ENCODE data around the gene ADGRB2.

GRCh38 chr1:31677401-31677800, 86.7 kb downstream of the ADGRB2 start:
- TF ChIP-seq CTCF (IDR thresholded peaks at IDR 0.05) (no peak), POLR2A (IDR thresholded peaks at IDR 0.05) (no peak)

Measured in lower leg skin (tissue), 3 donors.